Dendritic cell treated with granulocyte-macrophage colony-stimulating factor and Interleukin-4, amounts not matched to agents 40 ng/mL and 50 ng/mL, for 4 days (primary cell): Measurements from ENCODE around the gene PDE9A.

Experiments used
- H3K27ac Mint-ChIP-seq: one replicate; pipeline ENCODE4 v1.8.0; 2022; ENCODE audit warnings: mild to moderate bottlenecking, mixed read lengths
- H3K27me3 Mint-ChIP-seq: one replicate; pipeline ENCODE4 v1.8.0; 2022; ENCODE audit warnings: mild to moderate bottlenecking, mixed read lengths
- H3K36me3 Mint-ChIP-seq: one replicate; pipeline ENCODE4 v1.8.0; 2022; ENCODE audit warnings: low read depth, mixed read lengths
- H3K4me1 Mint-ChIP-seq: one replicate; pipeline ENCODE4 v1.8.0; 2022; ENCODE audit warnings: low read depth, mixed read lengths
- H3K4me3 Mint-ChIP-seq: one replicate; pipeline ENCODE4 v1.8.0; 2022; ENCODE audit warnings: mild to moderate bottlenecking, moderate library complexity, mixed read lengths
- H3K9me3 Mint-ChIP-seq: one replicate; pipeline ENCODE4 v1.8.0; 2022; ENCODE audit warnings: mixed read lengths
- intact Hi-C: fragments of 100-400 bp; cut with micrococcal nuclease; formaldehyde crosslinking; loops from one replicate; pipeline ENCODE4 v1.15.0; 2022

Gene PDE9A

DNA sequence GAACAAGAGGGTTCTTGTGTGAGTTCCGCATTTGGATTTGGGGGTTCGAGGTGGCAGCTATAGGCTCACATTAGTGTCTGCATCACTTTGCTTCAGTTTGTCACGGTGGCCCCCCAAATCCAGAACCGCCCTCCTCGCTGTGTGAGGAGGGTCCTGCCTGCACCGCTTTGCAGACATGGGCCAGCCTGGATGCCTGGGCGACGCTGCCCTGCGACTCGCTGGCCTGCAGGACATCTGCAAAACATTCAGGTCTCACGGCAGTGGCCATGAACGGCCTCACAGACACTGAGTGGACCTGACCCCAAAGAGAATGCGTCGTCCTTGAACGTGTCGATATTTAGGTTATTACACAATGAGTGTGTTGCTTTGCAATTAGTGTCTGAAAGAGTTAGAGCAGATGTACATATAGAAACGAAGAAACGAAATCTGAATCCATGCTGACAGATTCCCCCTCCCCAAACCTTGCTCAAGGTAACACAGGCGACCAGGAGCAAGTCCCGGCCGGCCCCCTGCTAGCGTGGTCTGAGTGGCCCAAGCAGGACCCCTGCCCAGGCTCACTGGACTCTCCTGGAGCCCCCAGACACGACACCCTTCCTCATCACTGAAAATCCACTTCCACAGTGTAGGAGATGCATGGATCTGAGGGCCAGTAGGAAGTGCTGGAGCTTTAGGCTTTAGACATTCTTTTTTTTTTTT is 20.4 kb downstream of the PDE9A start:
- H3K9me3 Mint-ChIP-seq: no peaks in the 10 kb centered on the region
- intact Hi-C loops: no loop called here
- no peaks in the 10 kb centered on the region for H3K36me3 Mint-ChIP-seq
- H3K4me3 Mint-ChIP-seq: no peak overlapping the region
- no peak overlapping the region for H3K27ac Mint-ChIP-seq
- H3K4me1 Mint-ChIP-seq: no peaks in the 10 kb centered on the region
- H3K27me3 Mint-ChIP-seq: peaks cover 27% of the 10 kb centered on the region

GRCh38 chr21:42674351-42674940 is 21.0 kb downstream of the PDE9A start:
- H3K9me3 Mint-ChIP-seq: no peaks in the 10 kb centered on the region
- H3K36me3 Mint-ChIP-seq: no peaks in the 10 kb centered on the region
- no peak overlapping the region for H3K4me3 Mint-ChIP-seq
- intact Hi-C loops: no loop called here
- peaks cover 29% of the 10 kb centered on the region for H3K27me3 Mint-ChIP-seq
- H3K27ac Mint-ChIP-seq: no peak overlapping the region
- H3K4me1 Mint-ChIP-seq: no peaks in the 10 kb centered on the region

GRCh38 chr21:42675403-42675802 is 22.0 kb downstream of the PDE9A start:
- Mint-ChIP-seq H3K36me3 (no peaks in the 10 kb centered on the region), H3K4me3 (no peak overlapping the region), H3K27me3 (peaks cover 35% of the 10 kb centered on the region), H3K9me3 (no peaks in the 10 kb centered on the region), H3K27ac (no peak overlapping the region), H3K4me1 (no peaks in the 10 kb centered on the region)
- intact Hi-C loops: no loop called here

- no peak overlapping the region for H3K4me3 Mint-ChIP-seq
- H3K36me3 Mint-ChIP-seq: no peaks in the 10 kb centered on the region
- no peak overlapping the region for H3K27ac Mint-ChIP-seq
- peaks cover 37% of the 10 kb centered on the region for H3K27me3 Mint-ChIP-seq
- intact Hi-C loops: no loop called here
- no peaks in the 10 kb centered on the region for H3K9me3 Mint-ChIP-seq
- no peaks in the 10 kb centered on the region for H3K4me1 Mint-ChIP-seq
Measured at GRCh38 chr21:42676808-42677207, 23.4 kb downstream of the PDE9A start.

- Mint-ChIP-seq H3K4me1 (no peaks in the 10 kb centered on the region), H3K36me3 (no peaks in the 10 kb centered on the region), H3K9me3 (no peaks in the 10 kb centered on the region), H3K4me3 (no peak overlapping the region), H3K27me3 (peaks cover 33% of the 10 kb centered on the region), H3K27ac (no peak overlapping the region)
- intact Hi-C loops: no loop called here
Measured at GRCh38 chr21:42677339-42678321, 24.2 kb downstream of the PDE9A start.

DNA sequence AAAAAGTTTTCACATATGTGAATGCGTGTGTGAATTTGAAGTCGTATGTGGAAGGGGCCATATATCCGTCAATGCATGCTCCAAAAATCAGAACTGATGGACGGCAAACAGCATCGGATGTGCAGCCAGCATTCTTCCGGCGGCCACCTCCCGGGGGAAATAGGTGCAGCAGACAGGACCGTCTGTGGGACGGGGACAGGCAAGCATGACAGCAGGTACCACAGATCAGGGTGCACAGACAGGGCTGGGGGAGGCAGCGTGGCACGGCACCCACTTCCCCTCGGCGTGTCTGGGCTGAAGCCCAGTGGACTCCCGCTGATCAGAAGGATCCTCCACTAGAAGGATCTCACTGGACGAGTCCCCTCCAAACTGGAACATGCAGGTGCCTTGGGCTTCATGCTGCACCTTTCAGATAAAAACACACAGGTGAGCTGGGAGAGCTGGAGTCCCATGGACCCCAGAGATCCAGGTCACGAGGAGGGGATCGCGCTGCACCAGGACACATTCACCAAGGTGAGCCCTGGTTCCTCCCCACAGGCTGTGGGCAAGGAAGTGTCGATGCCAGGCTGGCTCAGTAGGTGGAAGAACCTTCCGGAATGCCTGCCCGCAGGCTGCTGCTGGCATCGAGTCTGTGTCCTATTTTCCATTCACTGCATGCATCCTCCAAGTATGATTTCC is 25.3 kb downstream of the PDE9A start:
- peaks cover 41% of the 10 kb centered on the region for H3K27me3 Mint-ChIP-seq
- intact Hi-C loops: no loop called here
- peaks cover 3% of the 10 kb centered on the region for H3K4me1 Mint-ChIP-seq
- no peak overlapping the region for H3K27ac Mint-ChIP-seq
- H3K9me3 Mint-ChIP-seq: no peaks in the 10 kb centered on the region
- no peaks in the 10 kb centered on the region for H3K36me3 Mint-ChIP-seq
- no peak overlapping the region for H3K4me3 Mint-ChIP-seq

- Mint-ChIP-seq H3K27ac (no peak overlapping the region), H3K4me3 (no peak overlapping the region), H3K27me3 (peaks cover 44% of the 10 kb centered on the region), H3K9me3 (no peaks in the 10 kb centered on the region), H3K4me1 (peaks cover 10% of the 10 kb centered on the region), H3K36me3 (no peaks in the 10 kb centered on the region)
- intact Hi-C loops: no loop called here
Measured at GRCh38 chr21:42679319-42680057, 26.1 kb downstream of the PDE9A start.

- Mint-ChIP-seq H3K9me3 (no peaks in the 10 kb centered on the region), H3K27ac (no peak overlapping the region), H3K4me3 (no peak overlapping the region), H3K27me3 (peaks cover 44% of the 10 kb centered on the region), H3K36me3 (no peaks in the 10 kb centered on the region), H3K4me1 (peaks cover 12% of the 10 kb centered on the region)
- intact Hi-C loops: no loop called here
Measured at GRCh38 chr21:42680058-42680330, 26.6 kb downstream of the PDE9A start.

GRCh38 chr21:42680429-42680828 is 27.0 kb downstream of the PDE9A start:
- Mint-ChIP-seq H3K9me3 (no peaks in the 10 kb centered on the region), H3K27me3 (peaks cover 47% of the 10 kb centered on the region), H3K27ac (no peak overlapping the region), H3K36me3 (no peaks in the 10 kb centered on the region), H3K4me1 (peaks cover 12% of the 10 kb centered on the region), H3K4me3 (no peak overlapping the region)
- intact Hi-C loops: no loop called here

DNA sequence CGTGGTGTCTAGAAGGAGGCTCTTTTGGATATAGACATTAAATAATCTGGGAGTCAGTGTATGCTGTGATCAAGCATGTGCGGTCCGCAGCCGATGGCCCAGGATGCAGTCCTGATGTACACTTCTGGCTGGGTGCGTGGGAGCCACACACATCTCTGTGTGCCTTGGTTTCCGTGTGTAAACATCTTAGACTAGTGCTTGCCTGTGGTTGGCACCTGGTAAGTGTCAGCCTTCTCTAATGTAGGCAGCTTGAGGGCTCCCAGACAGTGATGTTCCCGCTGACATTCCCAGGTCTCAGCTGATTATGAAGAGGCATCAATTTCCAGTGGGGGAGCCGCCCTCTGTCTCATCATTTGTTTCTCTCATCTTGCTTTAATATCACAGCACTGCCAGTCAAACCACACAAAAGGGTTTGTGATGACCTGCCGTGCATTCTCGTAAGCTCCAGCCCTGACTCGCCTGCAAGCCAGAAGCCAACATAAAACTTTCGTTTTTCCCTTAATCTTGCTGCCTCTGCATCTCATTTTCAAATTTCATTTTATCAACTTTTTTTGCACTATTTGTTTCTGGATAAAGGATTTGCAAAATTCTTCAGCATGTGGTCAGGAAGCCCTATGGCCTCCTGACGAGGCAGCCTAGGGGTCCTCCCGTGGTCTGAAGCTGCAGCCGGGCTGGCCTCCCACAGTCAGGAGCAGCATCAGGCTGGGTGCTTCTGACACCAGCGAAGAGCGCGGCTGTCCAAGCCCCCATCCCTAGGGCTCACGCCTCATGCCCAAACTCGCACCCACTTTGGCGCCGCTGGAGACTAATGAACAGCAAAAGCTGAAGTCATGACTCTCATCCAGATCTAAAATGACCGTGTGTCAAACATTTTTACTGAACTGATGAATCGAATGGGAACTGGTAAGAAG is 28.1 kb downstream of the PDE9A start:
- no peak overlapping the region for H3K4me3 Mint-ChIP-seq
- peaks cover 12% of the 10 kb centered on the region for H3K4me1 Mint-ChIP-seq
- no peaks in the 10 kb centered on the region for H3K36me3 Mint-ChIP-seq
- H3K27ac Mint-ChIP-seq: no peak overlapping the region
- H3K9me3 Mint-ChIP-seq: no peaks in the 10 kb centered on the region
- peaks cover 42% of the 10 kb centered on the region for H3K27me3 Mint-ChIP-seq
- intact Hi-C loops: no loop called here

DNA sequence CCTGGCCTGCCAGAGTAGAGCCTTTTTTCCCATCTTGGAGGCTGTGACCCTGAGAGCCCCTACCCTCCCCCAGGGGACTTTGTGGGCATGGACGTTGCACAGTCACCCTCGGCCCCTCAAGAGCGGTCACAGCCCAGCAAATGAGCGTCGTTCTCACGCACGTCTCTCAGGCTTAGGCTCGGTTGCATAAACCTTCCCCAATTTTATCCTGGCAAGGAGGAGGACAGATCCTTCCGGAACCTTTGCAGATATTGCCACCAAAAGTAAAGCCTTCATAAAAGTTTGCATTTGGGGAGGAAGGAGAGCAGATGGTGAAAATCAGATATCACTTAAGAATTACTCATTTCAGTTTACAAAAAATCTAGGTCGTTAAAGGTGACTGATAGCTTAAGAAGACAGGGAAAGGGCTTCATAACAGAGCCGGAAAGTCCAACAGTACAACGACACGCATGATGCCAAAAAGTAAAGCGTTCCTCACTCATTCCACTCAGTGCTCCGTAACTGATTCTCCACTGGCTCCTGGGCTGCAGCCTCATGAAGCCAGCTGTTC is 29.3 kb downstream of the PDE9A start:
- intact Hi-C loops: no loop called here
- Mint-ChIP-seq H3K27ac (no peak overlapping the region), H3K36me3 (no peaks in the 10 kb centered on the region), H3K4me3 (no peak overlapping the region), H3K27me3 (peaks cover 37% of the 10 kb centered on the region), H3K9me3 (no peaks in the 10 kb centered on the region), H3K4me1 (peaks cover 12% of the 10 kb centered on the region)

GRCh38 chr21:42683371-42684108 is 30.1 kb downstream of the PDE9A start:
- no peaks in the 10 kb centered on the region for H3K9me3 Mint-ChIP-seq
- H3K36me3 Mint-ChIP-seq: no peaks in the 10 kb centered on the region
- intact Hi-C loops: no loop called here
- no peak overlapping the region for H3K4me3 Mint-ChIP-seq
- H3K27ac Mint-ChIP-seq: no peak overlapping the region
- H3K27me3 Mint-ChIP-seq: peaks cover 29% of the 10 kb centered on the region
- H3K4me1 Mint-ChIP-seq: peaks cover 12% of the 10 kb centered on the region
